Effector memory CD4-positive, alpha-beta T cell (primary cell): Measurements from ENCODE around the gene AADACL3.

Source experiments
- DNase-seq, 3 donors: peaks; one replicate each; pipeline ENCODE4 v3.0.0-alpha.2; 2020
- H3K27ac ChIP-seq: 2 replicates; pipeline ENCODE4 v1.7.0; 2013; ENCODE audit warnings: mild to moderate bottlenecking, low read length, moderate library complexity; ENCODE audit not compliant: insufficient read depth, poor library complexity, severe bottlenecking
- H3K27me3 ChIP-seq: replicated peaks from 2 replicates; pipeline ENCODE4 v1.7.0; 2013; ENCODE audit warnings: mild to moderate bottlenecking, low read length; ENCODE audit not compliant: insufficient read depth, control insufficient read depth, poor library complexity, severe bottlenecking
- H3K36me3 ChIP-seq: 2 replicates; pipeline ENCODE4 v1.7.0; 2013; ENCODE audit warnings: mild to moderate bottlenecking, low read length, moderate library complexity; ENCODE audit not compliant: control insufficient read depth, insufficient read depth
- H3K4me1 ChIP-seq: 2 replicates; pipeline ENCODE4 v1.7.0; 2013; ENCODE audit warnings: low read length, mild to moderate bottlenecking; ENCODE audit not compliant: control insufficient read depth, insufficient read depth, poor library complexity, severe bottlenecking
- H3K4me3 ChIP-seq: 2 replicates; pipeline ENCODE4 v1.7.0; 2013; ENCODE audit warnings: low read length, low read depth, mild to moderate bottlenecking; ENCODE audit not compliant: insufficient read depth, poor library complexity, severe bottlenecking
- H3K9me3 ChIP-seq: 2 replicates; pipeline ENCODE4 v1.7.0; 2013; ENCODE audit warnings: mild to moderate bottlenecking, low read length, moderate library complexity; ENCODE audit not compliant: control insufficient read depth

Gene AADACL3

GRCh38 chr1:12774801-12775345 lies 59.0 kb downstream of the AADACL3 start:
- no peaks in the 10 kb centered on the region for H3K27me3 ChIP-seq
- no peaks in the 10 kb centered on the region for H3K36me3 ChIP-seq
- H3K27ac ChIP-seq = no peak overlapping the region
- H3K4me3 ChIP-seq = no peak overlapping the region
- no peak for DNase-seq
- no peaks in the 10 kb centered on the region for H3K9me3 ChIP-seq
- H3K4me1 ChIP-seq = no peaks in the 10 kb centered on the region

GRCh38 chr1:12775443-12775842 lies 59.5 kb downstream of the AADACL3 start:
- no peaks in the 10 kb centered on the region for H3K4me1 ChIP-seq
- no peak overlapping the region for H3K4me3 ChIP-seq
- no peak overlapping the region for H3K27ac ChIP-seq
- no peaks in the 10 kb centered on the region for H3K36me3 ChIP-seq
- H3K9me3 ChIP-seq = no peaks in the 10 kb centered on the region
- H3K27me3 ChIP-seq = no peaks in the 10 kb centered on the region
- no peak for DNase-seq

GRCh38 chr1:12776801-12777557 lies 61.1 kb downstream of the AADACL3 start:
- no peak overlapping the region for H3K27ac ChIP-seq
- no peaks in the 10 kb centered on the region for H3K9me3 ChIP-seq
- H3K4me1 ChIP-seq = no peaks in the 10 kb centered on the region
- H3K36me3 ChIP-seq = no peaks in the 10 kb centered on the region
- DNase-seq = no peak
- H3K4me3 ChIP-seq = no peak overlapping the region
- no peaks in the 10 kb centered on the region for H3K27me3 ChIP-seq
